GM18517 (cell line): ENCODE measurements around the gene KRT17.
"Not testable (repeated sequence)": the region's sequence is repeated elsewhere in the genome, so short reads cannot be mapped to it uniquely, and the experiment has no call there.

Experiments used
- ATAC-seq: cut with Tn5 transposase; IDR thresholded peaks from one replicate; pipeline ENCODE4 v1.9.1; 2021; ENCODE audit warnings: mild to moderate bottlenecking, moderate library complexity; ENCODE audit not compliant: unreplicated experiment

The KRT17 gene

GRCh38 chr17:41654678-41655607, 30.6 kb upstream of the KRT17 start:
- ATAC-seq = no peak

- ATAC-seq = no peak
Measured at GRCh38 chr17:41653892-41654677, 29.7 kb upstream of the KRT17 start.

- no peak for ATAC-seq
Measured at GRCh38 chr17:41653421-41653820, 29.0 kb upstream of the KRT17 start.

- no peak for ATAC-seq
Measured at GRCh38 chr17:41652461-41652970, 28.1 kb upstream of the KRT17 start.

GRCh38 chr17:41651625-41652460, 27.5 kb upstream of the KRT17 start:
- ATAC-seq = no peak

- ATAC-seq = no peak
Measured at GRCh38 chr17:41650794-41651624, 26.6 kb upstream of the KRT17 start.

- no peak for ATAC-seq
Measured at GRCh38 chr17:41649923-41650519, 25.6 kb upstream of the KRT17 start.

GRCh38 chr17:41648411-41649195, 24.2 kb upstream of the KRT17 start:
- ATAC-seq = no peak

GRCh38 chr17:41647940-41648410, 23.6 kb upstream of the KRT17 start:
- ATAC-seq = no peak

GRCh38 chr17:41647038-41647813, 22.9 kb upstream of the KRT17 start:
- no peak for ATAC-seq

GRCh38 chr17:41642252-41643156, 18.1 kb upstream of the KRT17 start:
- no peak for ATAC-seq

GRCh38 chr17:41640596-41640995, 16.2 kb upstream of the KRT17 start:
- ATAC-seq = not testable (repeated sequence)

GRCh38 chr17:41639492-41640473, 15.4 kb upstream of the KRT17 start:
- ATAC-seq = no peak

GRCh38 chr17:41638941-41639340, 14.6 kb upstream of the KRT17 start:
- no peak for ATAC-seq

GRCh38 chr17:41638194-41638593, 13.8 kb upstream of the KRT17 start:
- ATAC-seq = no peak

- no peak for ATAC-seq
Measured at GRCh38 chr17:41636652-41637051, 12.3 kb upstream of the KRT17 start.
